IMR-90 (cell line): ENCODE data around the gene MORN5. TPM values are rescaled to one million over a fixed set of nuclear protein-coding genes. Genes with fewer than 3 reads are reported as not detected.

Experiments
- ATAC-seq: fragments of 200-7000 bp; cut with Tn5 transposase; 2 replicates; pipeline ENCODE4 v1.9.1; 2020; ENCODE audit warnings: low read depth, mild to moderate bottlenecking, moderate library complexity
- BruUV-seq: library from RNA; stranded (reverse); fragments of 400-500 nt; replicated peaks from 2 replicates; lab custom pipeline; 2021; lab: Mats Ljungman, UMichigan
- CTCF ChIA-PET: fragments of 300-600 bp; formaldehyde crosslinking; extraction: SDS; loops from one replicate; lab custom pipeline; 2021; ENCODE audit warnings: antibody characterized with exemption; lab: Yijun Ruan, JAX
- POLR2A ChIA-PET: fragments of 300-600 bp; sonication (Branson Sonifier 250); formaldehyde crosslinking; loops from one replicate; lab custom pipeline; 2022; ENCODE audit warnings: antibody characterized with exemption; ENCODE audit not compliant: unreplicated experiment; lab: Charles Lee
- DNase-seq: peaks from one replicate; pipeline ENCODE4 v3.0.0; 2013
- H2AFZ ChIP-seq: replicated peaks from 2 replicates; pipeline ENCODE3; 2013; ENCODE audit warnings: low read length, mild to moderate bottlenecking; ENCODE audit not compliant: poor library complexity
- H2AK5ac ChIP-seq: 2 replicates; pipeline ENCODE4 v1.6.1; 2013; ENCODE audit warnings: low read depth, low read length, inconsistent platforms
- H2AK9ac ChIP-seq: replicated peaks from 2 replicates; pipeline ENCODE3; 2013; ENCODE audit warnings: mild to moderate bottlenecking, low read depth, low read length, moderate library complexity; ENCODE audit not compliant: poor library complexity
- H2BK120ac ChIP-seq: 2 replicates; pipeline ENCODE4 v1.6.1; 2013; ENCODE audit warnings: low read depth, low read length, inconsistent platforms
- H2BK15ac ChIP-seq: 3 replicates; pipeline ENCODE4 v1.6.1; 2013; ENCODE audit warnings: low read depth, low read length, inconsistent platforms
- H2BK20ac ChIP-seq: 2 replicates; pipeline ENCODE4 v1.6.1; 2013; ENCODE audit warnings: low read depth, mild to moderate bottlenecking, inconsistent platforms, low read length, moderate library complexity
- H2BK5ac ChIP-seq: 2 replicates; pipeline ENCODE4 v1.6.1; 2013; ENCODE audit warnings: mild to moderate bottlenecking, low read depth, low read length, inconsistent platforms; ENCODE audit not compliant: poor library complexity, severe bottlenecking
- H3K14ac ChIP-seq: replicated peaks from 2 replicates; pipeline ENCODE4 v1.6.1; 2013; ENCODE audit warnings: low read depth, low read length, inconsistent platforms
- H3K18ac ChIP-seq: 2 replicates; pipeline ENCODE4 v1.6.1; 2013; ENCODE audit warnings: low read depth, low read length, control low read depth
- H3K23ac ChIP-seq: 2 replicates; pipeline ENCODE4 v1.6.1; 2013; ENCODE audit warnings: low read depth, low read length, inconsistent platforms
- H3K27ac ChIP-seq: 2 replicates; pipeline ENCODE4 v1.5.1; 2013; ENCODE audit warnings: mild to moderate bottlenecking, control low read depth, low read length; ENCODE audit not compliant: insufficient read depth
- H3K27me3 ChIP-seq: 2 replicates; pipeline ENCODE4 v1.6.1; 2013; ENCODE audit warnings: low read length; ENCODE audit not compliant: control insufficient read depth, insufficient read depth
- H3K36me3 ChIP-seq: 2 replicates; pipeline ENCODE4 v1.6.1; 2013; ENCODE audit warnings: low read length, mixed read lengths; ENCODE audit not compliant: control insufficient read depth, insufficient read depth
- H3K4ac ChIP-seq: 2 replicates; pipeline ENCODE4 v1.6.1; 2013; ENCODE audit warnings: low read depth, low read length, inconsistent platforms
- H3K4me1 ChIP-seq: 2 replicates; pipeline ENCODE4 v1.6.1; 2013; ENCODE audit warnings: low read length, mixed read lengths; ENCODE audit not compliant: control insufficient read depth, insufficient read depth
- H3K4me2 ChIP-seq: 2 replicates; pipeline ENCODE4 v1.6.1; 2013; ENCODE audit warnings: low read depth, mild to moderate bottlenecking, control low read depth, low read length, moderate library complexity
- H3K4me3 ChIP-seq: 2 replicates; pipeline ENCODE4 v1.5.1; 2013; ENCODE audit warnings: low read depth, mild to moderate bottlenecking, control low read depth, low read length, moderate library complexity; ENCODE audit not compliant: insufficient read depth
- H3K56ac ChIP-seq: 2 replicates; pipeline ENCODE4 v1.6.1; 2013; ENCODE audit warnings: low read length, inconsistent platforms; ENCODE audit not compliant: insufficient read depth; ENCODE audit errors: extremely low read depth
- H3K79me1 ChIP-seq, 2 experiments: 2 replicates each; pipeline ENCODE4 v1.6.1; 2013; ENCODE audit warnings: low read length in 2 of 2, inconsistent platforms in 1 of 2, low read depth in 1 of 2
- H3K9ac ChIP-seq: 2 replicates; pipeline ENCODE4 v1.6.1; 2013; ENCODE audit warnings: low read depth, low read length, control low read depth
- H3K9me1 ChIP-seq: 2 replicates; pipeline ENCODE4 v1.6.1; 2013; ENCODE audit warnings: low read length, inconsistent platforms; ENCODE audit not compliant: insufficient read depth
- H3K9me3 ChIP-seq: 2 replicates; pipeline ENCODE4 v1.6.1; 2013; ENCODE audit warnings: low read length; ENCODE audit not compliant: control insufficient read depth, insufficient read depth
- H4K20me1 ChIP-seq: 2 replicates; pipeline ENCODE4 v1.6.1; 2013; ENCODE audit warnings: low read length, inconsistent platforms; ENCODE audit not compliant: insufficient read depth
- H4K5ac ChIP-seq: 2 replicates; pipeline ENCODE4 v1.6.1; 2013; ENCODE audit warnings: mild to moderate bottlenecking, low read depth, low read length, control low read depth
- H4K8ac ChIP-seq, 2 experiments: 2 replicates each; pipeline ENCODE4 v1.6.1; 2013; ENCODE audit warnings: low read depth in 2 of 2, low read length in 2 of 2, control low read depth in 1 of 2, inconsistent platforms in 1 of 2
- H4K91ac ChIP-seq: 2 replicates; pipeline ENCODE4 v1.6.1; 2013; ENCODE audit warnings: low read depth, low read length, inconsistent platforms; ENCODE audit not compliant: insufficient read depth
- BHLHE40 ChIP-seq: fragments of 150-350 bp; IDR thresholded peaks from 2 replicates; pipeline ENCODE4 v1.6.1; 2016; ENCODE audit warnings: mild to moderate bottlenecking, low read depth, low read length
- CEBPB ChIP-seq: IDR thresholded peaks from 2 replicates; pipeline ENCODE4 v1.6.1; 2012; ENCODE audit warnings: low read depth, low read length, improper control_type of control experiment
- CHD1 ChIP-seq: IDR thresholded peaks from 2 replicates; pipeline ENCODE4 v1.6.1; 2012; ENCODE audit warnings: low read depth, low read length, improper control_type of control experiment
- MAFK ChIP-seq: IDR thresholded peaks from 2 replicates; pipeline ENCODE4 v1.6.1; 2012; ENCODE audit warnings: low read depth, low read length, improper control_type of control experiment
- MAZ ChIP-seq: IDR thresholded peaks from 2 replicates; pipeline ENCODE4 v1.6.1; 2012; ENCODE audit warnings: low read depth, mild to moderate bottlenecking, low read length, improper control_type of control experiment, moderate library complexity, borderline replicate concordance
- MXI1 ChIP-seq: IDR thresholded peaks from 2 replicates; pipeline ENCODE4 v1.6.1; 2012; ENCODE audit warnings: low read depth, mild to moderate bottlenecking, low read length, moderate library complexity, borderline replicate concordance
- NFE2L2 ChIP-seq: fragments of 150-350 bp; IDR thresholded peaks from 2 replicates; pipeline ENCODE4 v1.6.1; 2016; ENCODE audit warnings: low read depth, mild to moderate bottlenecking, low read length
- POLR2A ChIP-seq: IDR thresholded peaks from 2 replicates; pipeline ENCODE4 v1.6.1; 2012; ENCODE audit warnings: mild to moderate bottlenecking, low read depth, low read length
- RAD21 ChIP-seq: IDR thresholded peaks from 2 replicates; pipeline ENCODE4 v1.6.1; 2012; ENCODE audit warnings: low read length, improper control_type of control experiment
- RFX5 ChIP-seq: IDR thresholded peaks from 2 replicates; pipeline ENCODE4 v1.8.0; 2012; ENCODE audit warnings: low read depth, mild to moderate bottlenecking, low read length, moderate library complexity
- WGBS, 2 experiments: methylation state at CpG; one replicate each; pipeline versions ENCODE4 v1.1.5 to v1.1.7; 2013; ENCODE audit warnings: missing lambda C conversion rate in 2 of 2; ENCODE audit not compliant: insufficient read length in 1 of 2; ENCODE audit errors: extremely low coverage in 2 of 2; 5-methylcytosine and 5-hydroxymethylcytosine counted together
- dilution Hi-C: fragments of 300-500 bp; cut with HindIII; formaldehyde crosslinking; loops from one replicate; pipeline ENCODE4 v1.14.3; 2018; ENCODE audit warnings: low sequenced_read_pairs; ENCODE audit not compliant: unreplicated experiment
- in situ Hi-C: fragments of 300-500 bp; cut with MboI; formaldehyde crosslinking; loops from 3 replicates; pipeline ENCODE4 v1.14.3; 2019; ENCODE audit warnings: low sequenced_read_pairs, inconsistent platforms, mixed read lengths
- intact Hi-C: fragments of 100-400 bp; cut with micrococcal nuclease; formaldehyde crosslinking; loops from 2 replicates; pipeline ENCODE4 v1.10.0; 2022
- polyA plus RNA-seq, 3 experiments: library from polyadenylated mRNA; depleted of rRNA; stranded (reverse); fragments of >200 nt; gene quantifications; 2 replicates each; pipeline ENCODE4 v1.2.3, GENCODE V29; 2012; ENCODE audit warnings: low replicate concordance in 1 of 3
- total RNA-seq: library from RNA; depleted of rRNA; stranded (reverse); fragments of >200 nt; gene quantifications from 2 replicates; pipeline ENCODE4 v1.2.3, GENCODE V29; 2012
- TF ChIP-seq, protein P1 (sequence below): fragments of 150-350 bp; IDR thresholded peaks from 2 replicates; pipeline ENCODE4 v1.6.1; 2016; ENCODE audit warnings: low read depth, mild to moderate bottlenecking, low read length, moderate library complexity, borderline replicate concordance

Gene MORN5
- total and polyA plus RNA-seq, 2 of the 4 experiments (the other 2 are of a cell fraction), result not detected

DNA sequence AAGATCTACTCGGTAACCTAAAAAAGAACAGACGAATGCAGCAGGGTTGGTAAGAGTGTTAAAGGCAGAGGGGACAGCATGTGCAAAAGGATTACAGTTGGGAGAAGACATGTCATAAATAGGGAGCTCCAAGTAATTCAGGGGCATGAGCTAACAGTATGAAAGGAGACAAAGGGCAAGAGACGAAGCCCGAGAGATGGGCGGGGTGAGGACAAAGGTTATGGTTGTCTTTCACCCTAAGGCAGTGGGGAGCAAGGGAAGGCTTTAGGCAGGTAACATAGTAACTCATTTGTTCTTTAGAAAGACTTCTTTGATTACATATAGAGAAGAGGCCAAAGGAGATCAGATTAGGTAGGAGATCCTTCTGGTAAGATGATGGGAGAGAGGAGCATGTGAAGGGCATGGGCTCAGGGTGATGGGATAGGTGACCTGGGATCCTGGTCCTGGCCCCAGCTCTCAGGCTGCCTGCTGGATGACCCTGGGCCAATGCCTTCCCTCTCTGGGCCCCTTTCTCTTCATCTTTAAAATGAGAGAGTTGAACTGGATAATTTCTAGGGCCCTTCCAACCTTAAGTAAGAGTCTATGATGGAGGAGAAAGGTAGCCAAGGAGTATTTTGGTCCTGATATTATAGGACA lies 19.5 kb downstream of the MORN5 start:
- H2AFZ ChIP-seq, result no peak overlapping the region
- in situ Hi-C loops, result no loop called here
- POLR2A ChIA-PET, result no interaction called here

More for the DNA sequence above, 19.5 kb downstream of the MORN5 start:
- Histone ChIP-seq H4K5ac (no peak overlapping the region), H3K56ac (no peak overlapping the region), H3K27ac (no peak overlapping the region), H3K18ac (no peak overlapping the region), H3K9me3 (no peaks in the 10 kb centered on the region), H4K91ac (no peak overlapping the region), H3K4ac (no peak overlapping the region), H2AK5ac (no peak overlapping the region), H2BK5ac (no peak overlapping the region), H3K4me1 (0 out of 2 replicates have a peak, but pooled peaks cover 4% of the 10 kb centered on the region), H2BK120ac (no peak overlapping the region), H4K20me1 (no peaks in the 10 kb centered on the region), H3K23ac (no peak overlapping the region), H3K14ac (no peak overlapping the region), H2AK9ac (no peak overlapping the region), H2BK20ac (no peak overlapping the region), H3K9me1 (no peaks in the 10 kb centered on the region), H3K79me1 (no peaks in the 10 kb centered on the region), H3K4me3 (no peak overlapping the region), H3K36me3 (no peaks in the 10 kb centered on the region), H4K8ac (no peak overlapping the region), H3K27me3 (peaks cover 40% of the 10 kb centered on the region), H2BK15ac (no peak overlapping the region), H3K9ac (no peak overlapping the region), H3K4me2 (no peak overlapping the region)
- TF ChIP-seq POLR2A (no peak), MAZ (no peak), MAFK (no peak), CEBPB (no peak), MXI1 (no peak), BHLHE40 (no peak), CHD1 (no peak), NFE2L2 (no peak), RFX5 (no peak), RAD21 (no peak)
- TF ChIP-seq, protein P1, sequence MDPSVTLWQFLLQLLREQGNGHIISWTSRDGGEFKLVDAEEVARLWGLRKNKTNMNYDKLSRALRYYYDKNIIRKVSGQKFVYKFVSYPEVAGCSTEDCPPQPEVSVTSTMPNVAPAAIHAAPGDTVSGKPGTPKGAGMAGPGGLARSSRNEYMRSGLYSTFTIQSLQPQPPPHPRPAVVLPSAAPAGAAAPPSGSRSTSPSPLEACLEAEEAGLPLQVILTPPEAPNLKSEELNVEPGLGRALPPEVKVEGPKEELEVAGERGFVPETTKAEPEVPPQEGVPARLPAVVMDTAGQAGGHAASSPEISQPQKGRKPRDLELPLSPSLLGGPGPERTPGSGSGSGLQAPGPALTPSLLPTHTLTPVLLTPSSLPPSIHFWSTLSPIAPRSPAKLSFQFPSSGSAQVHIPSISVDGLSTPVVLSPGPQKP, result no peak
- CTCF ChIA-PET, result no interaction called here
- DNase-seq, result no peak
- WGBS, 2 experiments, result 93% methylated on average over 3 of the region's 5 CpGs; no CpG with 5 or more reads in 1 of the 2 experiments
- intact Hi-C loops (no loop called here), dilution Hi-C loops (no loop called here)
- ATAC-seq, result no peak
- no TSS peak for BruUV-seq
